ENCODE data around the gene ASB10. TPM values are rescaled to one million over a fixed set of nuclear protein-coding genes. Genes with fewer than 3 reads are reported as not detected.

Gene ASB10
- total and polyA plus RNA-seq, 2 of the 13 experiments (the other 11 are each of a cell fraction or from before 2014, with no cell fraction given), result not detected

- TF ChIP-seq TGIF2 (CRISPR knock-in tag; IDR thresholded peaks at IDR 0.05), result no peak
- TF ChIP-seq POLR2AphosphoS2 (IDR thresholded peaks at IDR 0.05; ENCODE audit: low read depth, low read length), result no peak
- TF ChIP-seq ZBTB26 (CRISPR knock-in tag; IDR thresholded peaks at IDR 0.05; ENCODE audit: borderline replicate concordance), result no peak
- no peak for TF ChIP-seq ZNF724P (CRISPR knock-in tag; IDR thresholded peaks at IDR 0.05; ENCODE audit: borderline replicate concordance)
Observed at GRCh38 chr7:151205730-151206129, 18.7 kb upstream of the ASB10 start (continued).

- Histone ChIP-seq H3K79me2 (ENCODE audit: insufficient read depth, low read length) (no peaks in the 10 kb centered on the region), H3K27ac (ENCODE audit: extremely low read length, insufficient read depth, low read length) (no peak overlapping the region), H3K27me3 (ENCODE audit: control insufficient read depth in 1 of 2, insufficient read depth in 2 of 2, low read length in 2 of 2) (peaks cover 9 to 86% of the 10 kb centered on the region in 2 experiments), H2AFZ (ENCODE audit: low read length) (no peak overlapping the region), H3K4me3 (replicated peaks in 1 of 3; ENCODE audit: insufficient read depth in 1 of 3, low read depth in 2 of 3, low read length in 3 of 3) (no peak overlapping the region), H3K36me3 (replicated peaks in 1 of 2; ENCODE audit: control insufficient read depth in 1 of 2, insufficient read depth in 2 of 2, low read length in 2 of 2) (no peaks in the 10 kb centered on the region), H4K20me1 (ENCODE audit: insufficient read depth, low read length) (0 out of 2 replicates have a peak, but pooled peaks cover 3% of the 10 kb centered on the region), H3K9me3 (ENCODE audit: low read length) (no peaks in the 10 kb centered on the region), H3K9ac (ENCODE audit: insufficient read depth, low read depth, low read length) (no peak overlapping the region), H3K4me1 (ENCODE audit: insufficient read depth, low read length) (no peaks in the 10 kb centered on the region), H3K4me2 (ENCODE audit: low read depth, low read length) (no peak overlapping the region)
- POLR2A ChIA-PET, result no interaction called here
- ATAC-seq (no peak), DNase-seq (ENCODE audit: low spot score) (no peak), FAIRE-seq (no peak)
- in situ Hi-C loops (cut with HindIII; ENCODE audit: extremely low pct_ligation_motif_present, low pct_unique_long_range_greater_than_20kb), result no loop called here
- intact Hi-C loops (cut with micrococcal nuclease; ENCODE audit: unreplicated experiment), result no loop called here
- CTCF ChIA-PET (ENCODE audit: low intra/inter-chr PET ratio, low total read pairs), result no interaction called here
- BruUV-seq (replicated peaks), result no TSS peak
- 55% methylated on average over 10 of the region's 48 CpGs for WGBS (ENCODE audit: low lambda C conversion rate)
- TF ChIP-seq CTCF (CRISPR knock-in tag; IDR thresholded peaks at IDR 0.05) (no peak), RXRB (CRISPR knock-in tag; IDR thresholded peaks at IDR 0.05; ENCODE audit: borderline replicate concordance) (no peak), ZBTB46 (CRISPR knock-in tag; IDR thresholded peaks at IDR 0.05; ENCODE audit: borderline replicate concordance) (no peak), MTA1 (CRISPR knock-in tag; IDR thresholded peaks at IDR 0.05; ENCODE audit: borderline replicate concordance) (no peak), ATAD3A (CRISPR knock-in tag; IDR thresholded peaks at IDR 0.05) (no peak), PAWR (CRISPR knock-in tag; IDR thresholded peaks at IDR 0.05; ENCODE audit: borderline replicate concordance) (no peak), THAP8 (CRISPR knock-in tag; IDR thresholded peaks at IDR 0.05; ENCODE audit: borderline replicate concordance) (no peak), MAF1 (CRISPR knock-in tag; IDR thresholded peaks at IDR 0.05; ENCODE audit: borderline replicate concordance) (no peak), BRCA1 (CRISPR knock-in tag; IDR thresholded peaks at IDR 0.05) (no peak), U2AF2 (IDR thresholded peaks at IDR 0.05; ENCODE audit: low read depth, low read length) (no peak), SMAD3 (CRISPR knock-in tag; IDR thresholded peaks at IDR 0.05) (no peak), TP53 (CRISPR knock-in tag; conservative IDR thresholded peaks at IDR 0.05) (no peak), ZMAT5 (CRISPR knock-in tag; IDR thresholded peaks at IDR 0.05; ENCODE audit: borderline replicate concordance, low read depth) (no peak)
Observed at GRCh38 chr7:151204383-151205032, 17.5 kb upstream of the ASB10 start.
